Measurements from ENCODE around the gene TK2.

Gene TK2

GRCh38 chr16:66547101-66547989, 2.6 kb downstream of the TK2 start:
- no peak for DNase-seq (ENCODE audit: low read depth in 2 of 2)

GRCh38 chr16:66544016-66544757, 5.7 kb downstream of the TK2 start:
- no peak for DNase-seq (ENCODE audit: low read depth in 2 of 2)

GRCh38 chr16:66543541-66543940, 6.4 kb downstream of the TK2 start:
- no peak for DNase-seq (ENCODE audit: low read depth in 2 of 2)

- no peak for DNase-seq (ENCODE audit: low read depth in 2 of 2)
These were observed 7.5 kb downstream of the TK2 start for GRCh38 chr16:66542396-66542795.

- no peak for DNase-seq (ENCODE audit: low read depth in 2 of 2)
These were observed 8.2 kb downstream of the TK2 start for GRCh38 chr16:66541388-66542355.

GRCh38 chr16:66539623-66540469, 10.1 kb downstream of the TK2 start:
- no peak for DNase-seq (ENCODE audit: low read depth in 2 of 2)

- DNase-seq (ENCODE audit: low read depth in 2 of 2) = no peak
These were observed 11.0 kb downstream of the TK2 start for GRCh38 chr16:66538910-66539309.

- no peak for DNase-seq (ENCODE audit: low read depth in 2 of 2)
These were observed 12.7 kb downstream of the TK2 start for GRCh38 chr16:66537236-66537635.

- no peak for DNase-seq (ENCODE audit: low read depth in 2 of 2)
These were observed 13.4 kb downstream of the TK2 start for GRCh38 chr16:66536525-66536924.

- DNase-seq (ENCODE audit: low read depth in 2 of 2) = no peak
These were observed 15.5 kb downstream of the TK2 start for GRCh38 chr16:66534376-66534799.

- DNase-seq (ENCODE audit: low read depth in 2 of 2) = no peak
These were observed 20.4 kb downstream of the TK2 start for GRCh38 chr16:66529475-66529874.

GRCh38 chr16:66528294-66528693, 21.6 kb downstream of the TK2 start:
- no peak for DNase-seq (ENCODE audit: low read depth in 2 of 2)

GRCh38 chr16:66525396-66526180, 24.3 kb downstream of the TK2 start:
- no peak for DNase-seq (ENCODE audit: low read depth in 2 of 2)

- no peak for DNase-seq (ENCODE audit: low read depth in 2 of 2)
These were observed 25.2 kb downstream of the TK2 start for GRCh38 chr16:66524601-66525164.

- no peak for DNase-seq (ENCODE audit: low read depth in 2 of 2)
These were observed 26.0 kb downstream of the TK2 start for GRCh38 chr16:66523861-66524354.

- no peak for DNase-seq (ENCODE audit: low read depth in 2 of 2)
These were observed 26.9 kb downstream of the TK2 start for GRCh38 chr16:66522816-66523590.

- peak; percentile 66 to 79 for DNase-seq (ENCODE audit: low read depth in 2 of 2)
These were observed 27.8 kb downstream of the TK2 start for GRCh38 chr16:66521951-66522771.

- no peak for DNase-seq (ENCODE audit: low read depth in 2 of 2)
These were observed 28.6 kb downstream of the TK2 start for GRCh38 chr16:66521252-66521713.
